DMS53 treated with DMSO at 0.1 percent for 48 hours (cell line): ENCODE results near the gene CAPN5.

ENCODE experiments used
- DNase-seq: peaks from one replicate; lab custom pipeline; 2025; ENCODE audit not compliant: unreplicated experiment; lab: John Stamatoyannopoulos, UW

CAPN5 gene

DNA sequence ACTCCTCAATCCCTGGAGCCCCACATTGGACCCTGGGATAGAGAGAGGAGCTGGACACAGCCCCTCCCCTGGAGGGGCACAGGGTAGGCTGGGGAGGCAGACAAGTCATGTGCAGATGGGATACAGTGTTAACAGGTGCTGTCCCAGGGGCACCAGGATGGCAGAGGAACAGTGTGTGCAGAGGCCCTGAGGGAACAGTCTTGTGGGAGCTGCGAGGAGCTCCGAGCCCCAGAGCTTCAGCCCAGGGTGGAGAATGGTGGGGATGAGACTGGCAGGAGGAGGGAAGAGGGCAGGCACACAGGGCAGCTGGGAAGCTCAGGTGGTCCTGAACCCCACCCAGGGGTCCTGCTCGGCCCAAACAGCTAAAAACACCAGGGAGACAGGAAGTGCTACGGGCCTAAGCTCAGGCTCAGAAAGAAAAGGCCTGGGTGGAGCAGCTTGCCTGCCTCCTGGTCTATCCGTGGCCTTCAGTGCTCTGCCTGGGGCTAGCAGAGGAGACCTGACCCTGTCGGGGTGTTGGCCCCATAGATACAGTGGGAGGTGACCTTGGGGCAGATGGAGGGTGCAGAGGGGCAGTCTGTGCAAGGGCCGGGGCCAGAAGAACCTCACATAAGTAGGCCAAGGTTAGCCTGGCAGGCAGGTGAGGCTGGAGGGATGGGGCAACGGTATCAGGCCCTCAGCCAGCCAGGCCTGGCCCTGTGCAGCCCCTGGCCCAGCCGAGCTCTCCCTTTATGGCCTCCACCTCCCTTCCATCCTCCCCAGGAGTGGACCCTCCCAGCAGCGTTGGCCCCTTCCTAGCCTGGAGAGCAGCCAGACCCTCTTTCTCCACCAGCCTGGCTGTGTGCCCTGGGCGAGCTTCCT, 15.4 kb downstream of the CAPN5 start:
- no peak for DNase-seq

DNA sequence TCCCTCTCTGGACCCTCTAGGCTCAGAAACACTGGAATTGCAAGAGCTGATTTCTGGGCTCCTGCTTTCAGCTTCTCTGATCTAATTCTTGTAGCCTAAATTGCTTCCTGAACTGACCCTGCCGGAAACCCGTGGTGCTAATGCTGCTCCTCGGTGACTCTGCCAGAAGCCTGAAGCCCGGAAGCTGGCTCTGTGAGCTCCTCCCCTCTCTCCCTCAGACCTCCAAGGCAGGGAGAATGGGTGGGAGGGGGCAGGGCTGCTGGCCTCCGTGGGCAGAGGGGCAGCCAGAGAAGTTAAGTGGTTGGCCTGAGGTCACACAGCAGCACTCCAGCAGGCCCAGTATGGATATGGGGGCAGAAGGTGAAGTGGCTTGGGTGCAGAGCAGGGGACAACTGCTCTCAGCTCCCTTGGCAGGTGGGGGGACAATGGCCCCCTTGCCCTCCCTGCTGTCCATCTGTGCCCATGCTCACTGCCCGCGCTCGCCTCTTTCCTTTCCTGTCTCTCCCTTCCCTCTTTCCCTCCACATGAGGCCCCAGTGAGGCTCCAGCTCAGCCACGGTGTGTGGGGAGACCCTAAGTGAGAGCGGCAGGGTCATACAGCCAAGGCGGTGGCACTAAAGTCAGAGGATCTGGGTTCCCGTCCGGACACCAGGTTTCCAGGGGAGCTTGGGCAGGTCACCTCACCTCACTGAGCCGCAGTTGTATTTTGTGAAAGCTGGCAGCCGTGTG, 16.2 kb downstream of the CAPN5 start:
- DNase-seq, result no peak

DNA sequence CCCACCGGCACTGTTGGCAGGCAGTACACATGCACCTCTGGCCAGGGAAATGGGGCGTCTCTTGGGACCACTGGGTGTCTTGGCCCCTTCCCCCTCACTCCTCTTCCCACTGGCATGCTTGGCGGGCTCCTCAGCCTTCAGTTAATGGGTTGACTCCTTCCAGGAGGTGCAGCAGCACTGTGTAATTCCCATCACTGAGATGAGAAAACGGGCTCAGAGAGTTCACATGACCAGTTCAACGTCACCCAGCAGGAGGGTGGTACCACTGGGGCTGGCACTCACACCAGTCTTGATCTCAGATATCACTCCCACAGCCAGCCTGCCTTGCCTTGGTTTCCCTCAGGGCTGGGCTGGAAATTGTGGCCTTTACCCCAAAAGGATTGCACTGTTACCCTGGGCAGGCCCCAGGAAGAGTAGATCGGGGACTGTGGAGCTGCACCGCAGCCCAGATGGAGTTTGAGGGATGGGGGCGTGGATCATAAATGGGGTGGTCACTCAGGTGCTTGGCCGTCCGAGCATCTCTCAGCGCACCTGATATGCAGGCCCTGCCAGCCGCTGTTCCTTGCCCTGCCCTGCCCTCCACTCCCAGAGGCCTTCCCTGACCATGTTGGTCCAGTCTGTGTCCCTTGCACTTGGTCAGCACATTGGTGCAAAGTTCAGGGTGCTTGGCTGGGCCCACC, 16.9 kb downstream of the CAPN5 start:
- no peak for DNase-seq

DNA sequence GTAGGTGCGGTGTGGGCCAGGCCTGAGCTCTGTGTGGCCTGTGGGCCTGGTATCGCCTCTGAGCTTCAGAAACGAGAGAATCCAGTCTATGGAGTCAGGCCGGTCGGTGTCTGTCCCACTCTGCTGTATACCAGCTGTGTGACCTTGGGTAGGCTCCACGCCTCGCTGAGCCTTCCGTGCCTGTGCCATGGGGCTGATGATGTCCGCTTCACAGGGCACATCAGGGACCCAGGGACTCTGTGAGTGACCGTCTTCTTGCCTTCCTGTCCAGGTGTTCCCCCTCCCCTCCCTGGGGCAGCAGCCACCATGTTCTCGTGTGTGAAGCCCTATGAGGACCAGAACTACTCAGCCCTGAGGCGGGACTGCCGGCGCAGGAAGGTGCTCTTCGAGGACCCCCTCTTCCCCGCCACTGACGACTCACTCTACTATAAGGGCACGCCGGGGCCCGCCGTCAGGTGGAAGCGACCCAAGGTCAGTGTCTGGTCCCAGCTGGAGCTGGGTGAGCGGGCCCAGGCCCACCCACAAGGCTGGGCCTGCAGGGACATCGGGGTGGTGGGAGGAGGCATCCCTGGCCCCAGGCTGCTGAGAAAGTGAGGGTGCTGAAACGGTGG, 17.9 kb downstream of the CAPN5 start:
- DNase-seq, result no peak

DNA sequence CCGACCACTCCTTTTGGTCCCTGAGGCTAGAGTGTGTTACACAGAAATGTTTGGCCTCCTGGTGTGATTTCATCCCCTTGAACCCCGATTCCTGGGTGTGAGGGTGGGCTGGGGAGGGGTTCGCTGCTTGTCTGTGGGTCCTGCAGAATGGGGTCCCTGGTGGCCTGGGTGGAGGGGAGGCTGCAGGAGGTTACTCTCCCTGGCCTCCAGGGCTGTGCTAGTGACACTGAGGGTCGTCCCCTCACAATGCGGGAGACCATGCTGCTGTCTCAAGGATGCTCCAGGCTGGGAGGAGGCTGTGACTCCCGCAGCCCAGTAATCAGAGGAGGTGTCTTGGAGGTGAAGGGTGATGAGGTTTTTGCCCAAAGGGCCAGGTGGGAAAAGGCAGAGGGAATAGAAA, 18.9 kb downstream of the CAPN5 start:
- DNase-seq, result no peak

DNA sequence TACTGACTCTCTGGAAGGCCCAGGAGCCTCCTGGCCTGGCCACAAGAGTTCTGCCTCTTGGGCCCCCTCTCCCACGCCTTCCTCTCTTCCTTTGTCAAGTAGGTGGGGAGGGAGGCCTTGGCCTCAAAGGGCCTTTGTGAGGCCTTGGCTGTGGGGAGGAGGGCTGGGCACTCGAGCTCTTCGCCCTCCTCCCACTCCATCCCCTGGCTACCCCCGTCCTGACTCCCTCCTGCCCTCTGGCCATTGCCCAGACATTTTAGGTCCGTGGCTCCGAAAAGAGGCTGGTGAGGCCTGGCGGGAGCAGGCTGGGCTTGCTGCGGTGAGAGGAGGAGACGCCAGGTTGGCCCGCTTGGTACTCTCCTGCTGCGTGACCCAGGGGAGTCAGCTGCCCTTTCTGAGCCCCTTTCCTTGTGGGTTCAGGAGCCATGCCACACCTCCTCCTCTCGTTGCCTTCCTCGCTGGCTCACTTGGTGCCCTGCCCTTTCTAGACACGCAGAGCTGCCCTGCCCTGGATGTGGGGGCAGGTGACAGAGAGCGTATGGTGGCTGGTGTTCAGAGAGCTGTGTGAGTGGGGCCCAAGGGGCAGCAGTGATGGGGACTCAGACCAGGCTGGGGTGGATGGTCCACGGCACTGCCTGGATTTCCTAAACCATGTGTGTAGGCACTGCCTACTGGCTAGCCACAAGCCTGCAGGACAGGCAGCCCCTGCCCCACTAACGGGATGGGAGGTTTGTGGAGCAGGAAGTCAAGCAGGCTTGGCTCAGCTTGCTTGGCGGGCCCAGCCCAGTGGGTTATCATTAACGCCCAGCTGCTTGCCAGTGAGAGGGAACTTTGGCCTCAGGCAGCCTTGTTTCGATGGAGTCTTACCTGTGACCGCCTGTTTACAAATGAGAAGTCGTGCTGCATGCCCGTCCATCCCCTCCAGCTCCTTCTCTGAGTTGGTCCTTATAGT, 20.0 kb downstream of the CAPN5 start:
- DNase-seq, result no peak

DNA sequence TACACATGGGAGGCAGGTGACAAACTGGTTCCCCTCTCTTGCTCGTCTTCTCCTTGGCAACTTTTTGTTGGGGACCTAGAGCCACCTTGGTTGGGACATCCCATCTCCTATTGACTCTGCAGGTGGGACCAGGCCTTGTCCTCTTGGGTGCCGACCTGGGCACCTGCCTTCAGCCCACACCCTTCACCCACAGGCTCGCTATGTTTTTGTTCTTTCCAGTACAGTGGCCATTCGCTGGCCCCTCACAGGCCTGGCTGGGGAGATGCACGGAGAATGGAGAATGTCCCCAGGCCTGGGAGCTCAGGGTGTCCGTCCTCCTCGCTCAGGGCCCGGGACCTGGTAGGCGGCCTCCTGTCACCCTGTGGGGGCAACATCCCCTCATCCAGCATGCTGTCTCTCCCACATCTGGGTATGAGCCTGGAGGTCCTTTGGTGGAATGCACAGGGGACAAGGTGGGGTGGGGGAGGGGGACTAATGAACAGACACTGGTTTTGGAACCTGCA, 21.0 kb downstream of the CAPN5 start:
- no peak for DNase-seq

DNA sequence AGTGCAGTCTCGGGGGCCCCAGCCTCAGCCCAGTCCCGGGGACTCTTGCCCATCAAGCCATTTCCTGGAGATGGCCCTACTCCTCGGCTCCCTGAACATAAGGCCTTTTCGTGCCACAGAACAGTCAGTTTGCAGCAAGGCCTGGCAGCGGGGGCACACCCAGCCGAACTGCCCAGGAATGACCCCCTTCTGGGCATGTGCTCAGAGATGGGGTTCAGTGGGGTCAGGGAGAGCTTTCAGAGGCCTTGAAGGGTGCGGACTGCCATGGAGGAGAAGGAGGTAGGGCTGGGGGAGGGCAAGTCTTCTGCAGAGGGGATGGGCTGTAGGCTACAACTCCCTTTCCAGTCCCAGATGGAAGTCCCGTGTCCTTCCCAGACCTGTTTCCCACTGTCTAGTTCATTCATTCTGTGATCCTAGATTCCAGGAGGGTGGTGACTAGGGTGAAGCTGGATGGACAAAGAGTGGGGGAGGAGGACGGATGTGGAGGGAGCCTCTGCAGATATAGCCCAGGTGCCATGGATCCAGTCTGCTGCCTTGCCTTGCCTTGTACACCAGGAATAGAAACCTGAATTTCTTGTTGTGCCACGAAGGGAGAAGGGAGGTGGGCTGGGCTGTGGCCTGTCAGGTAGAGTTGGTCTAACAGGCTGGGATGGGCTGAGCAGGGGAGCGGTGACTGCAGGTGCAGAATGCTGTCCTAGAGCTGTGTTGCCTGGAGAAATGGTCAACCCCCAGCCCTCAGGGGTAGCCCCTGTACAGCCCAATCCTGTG, 21.6 kb downstream of the CAPN5 start:
- peak; percentile 95 for DNase-seq

DNA sequence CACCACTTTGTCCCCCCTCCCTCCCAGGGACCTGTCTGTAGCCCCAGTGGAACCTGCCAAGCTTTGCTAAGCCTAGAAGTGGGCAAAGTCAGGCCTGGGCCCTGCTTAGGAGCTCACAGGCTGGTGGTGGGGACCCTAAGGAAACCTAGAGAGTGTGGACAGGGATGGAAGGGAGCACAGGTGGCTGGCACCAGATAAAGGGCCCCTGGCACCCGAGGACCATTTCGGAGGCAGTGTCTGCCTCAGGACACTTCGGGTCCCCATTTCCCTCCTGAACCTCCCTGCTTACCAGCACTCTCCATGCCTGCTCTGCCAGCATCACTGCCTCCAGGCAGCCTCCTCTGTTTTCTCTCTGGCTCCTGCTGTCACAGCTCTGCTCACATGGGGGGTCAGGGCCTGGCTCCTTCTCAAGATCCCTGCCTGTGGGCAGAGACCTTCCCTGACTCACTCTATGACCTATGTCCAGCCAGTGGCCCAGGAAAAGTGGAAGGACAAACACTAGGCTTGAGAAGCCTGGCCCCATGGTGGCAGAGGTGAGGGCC, 22.3 kb downstream of the CAPN5 start:
- no peak for DNase-seq

DNA sequence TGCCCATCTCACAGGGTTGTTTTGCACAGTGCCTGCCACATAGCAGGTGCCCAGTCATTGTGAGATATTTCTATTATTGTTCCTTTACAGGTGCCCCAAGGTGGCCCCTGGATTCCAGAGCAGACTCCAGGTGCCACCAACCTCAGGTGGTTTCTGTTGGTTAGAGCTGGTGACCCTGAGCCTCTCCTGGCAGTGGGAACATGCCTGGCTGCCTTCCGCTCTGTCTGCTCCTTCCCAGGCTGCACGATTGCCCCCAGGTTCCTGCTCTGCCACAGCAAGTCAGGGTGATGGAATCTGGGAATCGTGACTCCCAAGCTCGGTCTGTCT, 23.2 kb downstream of the CAPN5 start:
- DNase-seq, result no peak

DNA sequence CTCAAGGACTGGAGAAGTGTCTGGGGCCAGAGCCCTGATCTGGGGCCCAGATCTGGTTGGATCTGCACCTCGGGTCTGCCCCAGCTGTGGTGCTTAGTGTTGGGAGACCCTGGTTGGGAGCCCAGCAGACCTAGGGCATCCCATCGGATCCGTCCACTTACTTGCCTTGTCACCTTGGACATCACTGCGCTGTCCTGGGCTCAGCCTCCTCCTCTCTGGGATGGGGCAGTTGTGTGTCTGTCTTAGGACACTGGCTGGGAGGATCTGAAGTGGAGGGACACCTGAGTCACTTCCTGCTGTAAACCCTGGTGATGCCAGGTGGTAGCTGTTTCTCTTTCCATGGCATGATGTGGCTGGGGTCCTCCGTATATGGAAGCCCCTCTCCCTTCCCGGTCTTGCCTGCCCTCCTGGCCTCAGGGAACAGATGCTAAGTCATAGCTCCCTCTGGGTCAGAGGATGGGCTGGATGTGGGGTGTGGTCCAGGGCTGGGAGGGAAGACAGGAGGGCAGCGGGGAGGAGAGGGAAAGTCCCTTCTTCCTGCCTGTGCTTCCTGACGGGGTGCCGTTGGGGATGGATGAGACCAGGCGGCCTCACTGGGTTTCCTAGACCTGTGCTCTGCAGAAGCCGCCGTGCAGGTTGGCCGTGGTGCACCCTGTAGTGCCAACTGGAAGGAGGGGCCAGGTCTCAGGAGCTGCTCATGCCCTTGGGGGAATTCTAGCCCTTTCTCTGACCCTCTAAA, 23.8 kb downstream of the CAPN5 start:
- DNase-seq, result peak; percentile 91

DNA sequence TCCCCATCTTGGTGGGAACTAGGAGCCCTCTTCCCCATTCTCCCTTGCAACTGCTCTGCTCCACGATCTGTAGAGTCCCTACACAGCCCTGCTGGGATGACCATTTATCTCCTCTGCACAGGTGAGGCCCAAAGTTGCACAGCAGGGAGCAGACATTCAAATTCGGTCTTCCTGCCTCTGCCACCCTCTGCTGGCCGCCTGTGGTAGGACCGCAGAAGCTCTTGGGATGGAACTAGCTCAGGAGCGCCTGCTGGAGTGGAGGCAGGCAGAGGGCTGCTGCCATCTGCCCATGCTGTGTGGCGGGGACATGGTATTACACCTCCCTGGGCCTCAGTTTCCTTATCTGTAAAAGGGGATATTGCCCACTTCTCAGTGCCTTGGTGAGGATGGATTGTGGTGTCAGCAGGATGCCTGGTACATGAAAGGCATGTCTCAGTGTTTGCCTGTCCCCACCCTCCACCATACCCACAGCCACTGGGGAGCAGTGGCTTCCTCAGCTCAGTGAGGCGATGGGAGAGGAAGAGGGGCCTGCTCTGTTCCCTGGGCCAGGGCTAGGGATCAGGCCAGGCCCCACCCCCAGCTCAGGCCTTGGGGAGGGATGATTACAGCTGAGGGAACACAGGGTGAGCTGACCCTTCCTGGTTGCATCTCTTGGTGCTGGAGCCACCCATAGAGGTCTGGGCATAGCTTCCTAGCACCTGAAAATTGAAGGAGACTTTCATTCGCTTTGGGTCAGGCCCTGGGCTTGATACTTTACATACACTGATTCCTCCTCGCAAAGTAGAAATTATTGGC, 24.6 kb downstream of the CAPN5 start:
- DNase-seq, result peak; percentile 97

DNA sequence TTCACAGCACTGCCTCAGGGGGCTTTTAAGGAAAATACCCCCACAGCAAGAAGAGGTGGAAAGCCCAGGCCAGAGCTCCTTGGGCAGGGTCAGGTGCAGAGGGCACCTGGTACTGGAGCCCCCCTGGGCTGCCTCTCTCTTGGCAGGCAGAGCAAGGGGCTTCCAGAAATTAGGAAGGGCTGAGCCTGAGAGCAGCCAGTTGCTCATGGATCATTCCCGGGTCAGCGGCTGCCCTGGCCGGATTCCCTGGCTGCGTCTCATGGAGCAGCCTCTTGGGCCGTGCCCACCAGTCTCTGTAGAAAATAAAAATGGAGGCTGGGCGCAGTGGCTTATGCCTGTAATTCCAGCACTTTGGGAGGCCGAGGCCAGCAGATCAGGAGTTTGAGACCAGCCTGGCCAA, 25.6 kb downstream of the CAPN5 start:
- DNase-seq, result no peak

DNA sequence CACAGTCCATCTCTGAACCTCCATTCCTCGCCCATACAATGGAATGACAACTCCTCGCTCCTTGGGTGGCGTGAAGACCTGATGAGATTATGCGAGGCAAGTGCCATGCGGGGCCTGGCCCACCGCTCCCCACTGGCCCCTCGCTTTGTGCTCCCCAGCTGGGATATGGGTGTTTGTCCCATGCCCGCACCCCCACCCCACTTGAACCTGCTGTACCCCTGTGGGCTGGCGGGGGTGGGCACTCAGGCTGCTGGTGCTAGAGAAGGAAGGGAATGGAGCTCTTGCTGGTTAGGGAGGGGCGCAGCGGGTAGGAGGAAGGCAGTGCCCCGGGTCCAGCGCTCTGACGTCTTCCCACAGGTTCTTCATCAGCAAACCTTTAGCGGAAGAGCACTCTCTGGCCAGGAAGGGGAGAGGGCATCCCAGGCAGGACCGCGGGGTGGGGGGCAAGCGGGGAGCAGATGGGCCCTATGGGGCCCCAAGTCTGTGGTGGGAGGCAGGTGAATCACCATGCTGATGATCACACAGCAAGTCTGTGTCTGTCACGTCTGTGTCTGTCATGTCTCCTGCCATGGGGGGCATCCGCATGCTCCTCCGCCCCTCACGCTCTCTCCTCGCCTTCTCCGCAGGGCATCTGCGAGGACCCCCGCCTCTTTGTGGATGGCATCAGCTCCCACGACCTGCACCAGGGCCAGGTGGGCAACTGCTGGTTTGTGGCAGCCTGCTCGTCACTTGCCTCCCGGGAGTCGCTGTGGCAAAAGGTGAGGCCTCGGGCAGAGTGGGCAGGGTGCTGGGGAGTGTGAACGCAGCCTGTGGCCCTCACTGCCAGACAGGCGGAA, 26.5 kb downstream of the CAPN5 start:
- no peak for DNase-seq

DNA sequence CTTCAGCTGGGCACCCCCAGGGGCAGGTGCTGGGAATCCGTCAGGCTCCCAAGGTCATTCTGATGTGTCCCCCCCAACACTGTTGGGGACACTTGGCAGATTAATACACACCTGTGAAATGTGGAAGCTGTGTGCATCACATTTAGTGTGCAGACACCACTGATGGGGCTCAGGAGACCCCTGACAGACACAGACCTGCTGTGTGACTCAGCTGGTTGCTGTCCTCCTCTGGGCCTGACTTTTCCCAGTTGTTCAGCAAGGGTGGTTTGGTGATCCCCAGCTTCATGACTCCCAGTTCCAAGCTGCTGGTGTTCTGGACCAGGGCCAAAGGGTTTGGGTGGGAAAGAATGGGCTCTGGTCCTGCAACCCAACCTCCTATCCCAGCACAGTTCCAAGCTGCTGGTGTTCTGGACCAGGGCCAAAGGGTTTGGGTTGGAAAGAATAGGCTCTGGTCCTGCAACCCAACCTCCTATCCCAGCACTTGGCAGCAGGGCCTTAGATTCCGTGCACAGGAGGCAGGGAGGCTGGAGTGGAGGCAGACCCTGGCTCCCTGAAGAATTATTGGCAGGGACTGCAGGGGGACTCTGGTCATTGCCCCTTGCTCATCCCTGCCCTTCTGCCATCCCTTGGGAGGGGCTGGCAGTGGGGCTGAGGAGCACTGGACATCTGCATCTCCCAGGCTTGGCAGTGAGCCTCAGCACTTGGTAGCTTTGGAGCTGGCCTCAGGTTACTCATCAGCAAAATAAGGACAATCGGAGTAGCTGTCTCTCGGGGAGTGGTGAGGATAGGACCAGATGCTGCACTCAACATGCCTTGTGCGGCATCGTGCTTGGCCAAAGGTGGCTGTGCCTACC, 27.4 kb downstream of the CAPN5 start:
- DNase-seq, result no peak

DNA sequence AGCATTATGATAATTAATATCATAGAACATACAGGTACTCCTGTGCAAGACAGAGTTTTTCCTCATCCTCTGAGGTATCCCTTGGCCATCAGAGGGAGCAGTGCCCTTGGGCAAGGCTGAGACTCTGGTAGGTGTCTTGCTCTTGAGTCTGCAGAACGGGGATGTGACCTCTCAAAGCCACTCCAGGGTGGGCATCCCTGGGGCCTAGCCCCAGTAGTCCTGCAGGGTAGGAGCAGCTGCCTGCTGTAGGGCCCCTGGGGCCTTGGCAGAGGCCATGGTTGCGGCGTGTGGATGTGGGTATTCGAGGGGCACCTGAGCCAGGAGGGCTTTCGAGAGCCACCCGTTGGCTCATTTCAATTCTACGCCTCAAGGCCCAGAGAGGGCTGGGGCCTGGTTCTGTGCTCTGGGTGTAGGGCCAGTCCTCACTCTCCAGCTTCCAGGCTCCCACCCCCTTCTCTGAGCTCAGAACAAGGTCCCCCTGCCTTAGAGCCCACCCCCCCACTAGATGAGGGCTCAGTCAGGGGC, 28.1 kb downstream of the CAPN5 start:
- DNase-seq, result no peak
